GM21381 (cell line): ENCODE results near the gene SYN1.
"Not testable (repeated sequence)": the region's sequence is repeated elsewhere in the genome, so short reads cannot be mapped to it uniquely, and the experiment has no call there.

Experiments
- ATAC-seq: cut with Tn5 transposase; IDR thresholded peaks from one replicate; pipeline ENCODE4 v1.9.1; 2021; ENCODE audit warnings: mild to moderate bottlenecking, moderate library complexity; ENCODE audit not compliant: unreplicated experiment

The SYN1 gene

GRCh38 chrX:47619486-47620302 is at the start of gene SYN1:
Gene SYN1, minus strand, starts transcription at chrX:47619857. Its CDS starts 129 bp downstream, at chrX:47619728.
- peak; percentile 83 for ATAC-seq

DNA sequence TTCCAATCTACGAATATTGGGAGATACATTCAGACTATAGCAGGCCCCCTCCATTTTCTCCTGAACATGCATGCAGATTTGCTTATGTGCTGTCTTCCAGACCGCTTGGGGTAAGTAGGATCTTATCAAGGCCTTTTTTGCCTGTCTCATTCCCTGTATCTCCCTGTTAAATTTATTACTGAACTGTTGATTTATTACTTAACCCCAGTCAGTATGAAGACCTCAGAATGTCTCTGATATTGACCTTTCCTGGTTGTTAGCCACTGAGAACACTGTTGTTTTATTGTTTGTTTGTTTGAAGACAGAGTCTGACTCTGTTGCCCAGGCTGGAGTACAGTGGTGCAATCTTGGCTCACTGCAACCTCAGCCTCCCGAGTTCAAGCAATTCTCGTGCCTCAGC is 46.1 kb upstream of the SYN1 start:
- not testable (repeated sequence) for ATAC-seq

DNA sequence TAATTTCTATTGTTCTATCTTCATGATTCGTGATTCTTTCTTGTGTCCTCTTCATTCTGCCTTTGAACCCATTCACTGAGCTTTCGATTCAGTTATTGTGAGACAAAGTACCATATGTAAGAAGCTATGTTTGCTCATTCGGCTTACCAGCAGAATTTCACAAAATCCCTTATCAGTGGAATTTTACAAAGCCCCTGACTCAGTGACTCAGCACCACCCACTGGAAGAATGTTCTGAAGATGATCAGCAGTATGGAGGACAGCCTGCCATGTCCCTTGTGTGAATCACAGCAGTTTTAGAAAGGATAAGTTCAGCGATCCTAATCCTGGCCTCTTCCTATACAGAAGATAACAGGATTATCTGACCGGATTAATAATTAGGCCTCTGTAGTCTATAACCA is 45.1 kb upstream of the SYN1 start:
- no peak for ATAC-seq

GRCh38 chrX:47662144-47662657 is 42.5 kb upstream of the SYN1 start:
- ATAC-seq: no peak

GRCh38 chrX:47661539-47661938 is 41.9 kb upstream of the SYN1 start:
- no peak for ATAC-seq

DNA sequence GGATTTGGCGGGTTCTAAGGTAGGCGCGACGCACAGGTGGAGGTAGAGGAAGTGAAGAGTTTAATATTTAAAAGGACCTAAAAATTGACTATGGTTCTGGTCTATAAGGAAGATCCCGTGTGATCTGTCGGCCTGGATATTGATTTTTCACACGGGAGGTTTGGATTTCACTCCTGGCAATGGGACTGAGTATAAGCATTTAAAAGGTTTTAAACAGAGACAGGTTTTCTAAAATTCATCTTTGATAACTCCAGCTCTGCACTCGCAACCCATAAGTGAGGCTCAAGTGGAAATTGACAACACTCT is 39.7 kb upstream of the SYN1 start:
- ATAC-seq: no peak

DNA sequence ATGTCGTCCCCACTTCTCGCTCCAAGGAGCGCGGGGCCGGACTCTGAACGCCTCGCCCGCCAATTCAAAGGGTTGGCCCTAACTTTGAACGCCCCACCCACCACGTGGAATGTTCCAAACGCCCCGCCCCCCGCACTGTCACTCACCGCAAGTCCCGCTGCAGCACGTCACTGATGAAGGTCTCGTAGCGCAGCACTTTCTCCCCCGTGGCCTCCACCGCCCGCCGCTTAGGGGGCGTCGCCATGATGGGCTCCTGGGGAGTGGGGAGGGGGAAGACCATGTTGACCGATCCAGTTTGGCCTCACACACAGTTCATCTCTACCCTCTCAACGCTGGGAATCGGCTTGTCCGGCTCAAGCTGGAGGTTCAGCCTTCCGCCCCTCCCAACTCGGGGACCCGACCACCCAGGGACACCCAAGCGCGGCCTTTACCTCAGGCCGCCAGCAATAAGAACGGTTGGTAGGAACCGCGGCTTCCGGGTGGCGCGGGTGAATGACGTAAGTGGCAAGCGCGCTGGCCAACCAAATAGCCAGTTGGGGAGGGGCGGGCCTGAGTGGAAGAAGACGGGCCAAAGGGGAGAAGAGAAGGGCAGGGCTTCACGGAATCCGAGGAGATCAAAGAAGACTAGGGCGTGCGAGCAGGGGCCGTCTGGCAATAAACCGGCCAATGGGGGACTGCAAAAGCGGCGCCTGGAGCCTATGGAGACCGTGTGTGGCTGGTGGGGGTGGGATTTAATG is 39.2 kb upstream of the SYN1 start, which contains the start of gene UXT:
TSS of gene UXT (minus strand) at position 497 of the 737 bp plus-strand sequence. CDS start at position 244, 253 bp downstream.
- peak; percentile 79 for ATAC-seq

DNA sequence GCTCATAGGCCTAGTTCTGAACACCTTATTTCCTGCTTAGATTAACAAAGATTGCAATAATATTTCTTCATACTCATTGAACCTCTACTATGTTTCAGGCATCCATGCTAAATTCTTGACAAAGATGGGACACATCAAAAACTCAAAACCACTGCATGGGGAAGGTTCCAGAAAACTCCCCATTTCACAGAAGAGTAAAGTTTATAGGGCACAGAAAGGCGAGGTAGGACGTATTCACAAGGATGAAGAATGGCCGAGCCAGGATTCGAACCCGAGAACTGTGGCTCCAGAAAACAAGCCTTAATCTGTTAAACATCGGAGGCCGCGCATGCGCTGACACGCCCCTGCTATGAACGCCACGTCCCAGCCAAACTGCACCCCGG is 38.6 kb upstream of the SYN1 start:
- ATAC-seq: no peak

DNA sequence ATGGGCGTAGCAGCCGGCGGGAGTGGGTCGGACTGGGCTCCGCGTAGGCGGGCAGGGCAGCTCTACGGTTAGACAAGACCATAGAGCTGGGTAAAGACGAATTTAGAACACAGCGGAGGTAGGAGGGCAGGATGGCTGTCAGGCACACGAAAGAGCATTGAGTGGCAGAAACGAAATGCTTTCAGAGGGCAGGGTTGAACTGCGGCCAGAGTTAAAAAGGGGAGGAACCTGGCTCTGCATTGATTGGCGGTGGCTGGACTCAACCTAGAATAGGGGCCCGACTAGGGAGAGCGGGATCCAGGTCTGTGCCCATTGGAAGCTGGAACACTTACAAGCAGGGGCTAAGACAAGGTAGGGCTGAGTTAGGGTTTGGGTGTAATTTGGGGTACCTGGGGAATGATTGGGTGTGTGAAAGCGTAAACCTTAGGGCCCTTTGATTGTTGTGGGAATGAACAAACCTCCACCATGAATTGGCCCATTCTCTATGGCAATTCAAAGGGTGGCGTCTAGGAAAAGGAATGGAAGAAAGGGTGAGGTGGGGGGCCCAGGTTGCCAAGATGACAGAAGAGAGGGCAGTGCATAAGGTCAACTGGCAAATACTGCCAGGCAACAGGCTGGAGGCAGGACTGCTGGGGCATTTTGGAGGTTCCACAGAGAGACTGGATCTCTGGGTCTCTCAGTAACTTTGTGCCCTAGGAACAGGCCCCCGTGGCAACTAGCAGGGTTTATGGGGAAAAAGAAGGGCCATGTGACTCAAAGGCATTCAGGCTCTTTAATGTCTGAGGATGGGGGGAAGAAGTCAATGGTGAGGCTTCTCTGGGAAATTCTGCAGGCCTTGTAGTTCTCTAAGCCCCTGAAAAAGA is 31.6 kb upstream of the SYN1 start:
- no peak for ATAC-seq

DNA sequence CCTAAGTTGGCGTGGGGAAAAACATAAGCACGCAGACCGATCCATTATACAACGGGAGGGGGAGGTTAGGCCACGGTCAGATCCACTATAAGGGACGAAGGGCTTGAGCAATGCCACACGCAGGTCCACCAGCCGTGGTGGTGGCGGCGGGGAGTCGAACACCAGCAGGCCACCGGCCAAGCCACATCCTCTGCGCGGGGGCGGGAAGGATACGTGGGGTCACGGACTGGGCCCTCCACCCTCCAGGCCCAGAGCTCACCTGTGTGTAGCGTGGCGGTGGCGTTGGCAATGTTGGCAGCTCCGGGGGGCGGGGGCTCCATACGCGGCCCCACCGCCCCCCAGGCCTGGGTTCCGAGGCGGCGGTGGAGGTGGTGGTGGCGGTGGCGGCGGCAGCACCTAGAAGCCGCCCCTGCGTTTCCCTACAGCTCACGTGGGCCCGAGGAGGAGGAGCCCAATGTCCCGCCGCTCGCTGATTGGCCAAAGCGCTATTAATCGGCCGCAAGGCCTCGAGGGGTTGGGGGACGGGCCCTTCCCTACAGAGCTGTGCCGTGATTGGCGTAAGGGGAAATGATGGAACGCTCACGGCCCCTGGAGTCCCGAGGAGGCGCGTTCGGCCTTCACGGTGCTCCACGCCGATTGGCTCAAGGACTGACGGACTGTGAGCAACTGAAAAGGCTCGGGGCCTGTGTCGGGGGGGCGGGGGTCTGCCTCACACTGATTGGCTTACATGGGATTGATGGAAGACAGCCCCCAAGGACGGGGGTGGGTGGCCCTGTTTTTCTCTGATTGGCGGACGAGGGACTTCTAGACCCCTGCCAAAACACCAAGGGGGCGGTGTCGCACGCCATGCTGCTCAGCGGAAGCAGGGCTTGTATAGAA is 30.7 kb upstream of the SYN1 start, which contains the start of gene ELK1:
TSS of gene ELK1 (minus strand) at position 400 of the 879 bp plus-strand sequence. CDS start 9,122 bp downstream, outside the sequence.
- peak; percentile 91 for ATAC-seq

- ATAC-seq: no peak
These were observed 30.1 kb upstream of the SYN1 start for GRCh38 chrX:47649781-47650163.

- ATAC-seq: no peak
These were observed 29.6 kb upstream of the SYN1 start for GRCh38 chrX:47649271-47649670.

GRCh38 chrX:47648376-47648775 is 28.7 kb upstream of the SYN1 start:
- ATAC-seq: no peak

- ATAC-seq: no peak
These were observed 27.0 kb upstream of the SYN1 start for GRCh38 chrX:47646636-47647035.

DNA sequence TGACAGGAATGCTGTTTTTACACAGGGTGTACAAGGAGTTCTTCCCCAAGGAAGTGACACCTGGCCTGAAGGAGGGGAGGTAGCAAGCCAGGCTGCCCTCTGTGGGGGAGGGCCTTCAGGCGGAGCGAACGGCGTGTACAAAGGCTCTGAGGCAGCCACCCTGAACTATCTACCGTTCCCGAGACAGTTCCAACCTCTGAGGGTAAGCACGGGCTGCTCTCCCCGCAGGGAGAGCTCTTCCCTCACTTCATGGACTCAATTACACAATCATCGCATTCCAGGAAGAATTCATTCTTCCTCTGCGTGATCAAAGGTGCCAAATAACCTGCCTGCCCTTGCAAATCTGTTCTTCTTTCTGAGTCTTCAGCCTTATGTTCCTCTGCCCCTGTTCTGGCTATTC is 25.9 kb upstream of the SYN1 start:
- no peak for ATAC-seq

GRCh38 chrX:47644557-47645091 is 25.0 kb upstream of the SYN1 start:
- no peak for ATAC-seq

DNA sequence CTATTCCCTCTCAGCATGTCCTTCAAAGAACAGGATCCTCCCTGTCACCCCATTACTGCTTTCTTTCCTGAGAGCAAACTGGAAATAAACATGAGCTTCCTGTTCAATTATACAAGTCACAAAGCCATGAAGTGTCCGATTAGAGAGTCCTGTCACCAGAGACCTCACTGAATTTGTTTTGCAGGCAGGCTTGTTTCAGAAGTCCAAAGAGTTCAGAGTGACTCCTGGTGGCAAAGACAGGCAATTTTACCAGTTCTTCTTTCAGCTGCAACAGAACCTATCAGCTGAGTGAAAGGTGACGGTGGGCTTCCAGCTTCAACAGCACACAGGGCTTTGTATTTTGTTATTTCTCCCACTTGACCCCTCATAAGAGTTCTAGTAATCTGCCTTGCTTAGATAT is 24.3 kb upstream of the SYN1 start:
- ATAC-seq: no peak

- ATAC-seq: no peak
These were observed 19.2 kb upstream of the SYN1 start for GRCh38 chrX:47638816-47639215.

DNA sequence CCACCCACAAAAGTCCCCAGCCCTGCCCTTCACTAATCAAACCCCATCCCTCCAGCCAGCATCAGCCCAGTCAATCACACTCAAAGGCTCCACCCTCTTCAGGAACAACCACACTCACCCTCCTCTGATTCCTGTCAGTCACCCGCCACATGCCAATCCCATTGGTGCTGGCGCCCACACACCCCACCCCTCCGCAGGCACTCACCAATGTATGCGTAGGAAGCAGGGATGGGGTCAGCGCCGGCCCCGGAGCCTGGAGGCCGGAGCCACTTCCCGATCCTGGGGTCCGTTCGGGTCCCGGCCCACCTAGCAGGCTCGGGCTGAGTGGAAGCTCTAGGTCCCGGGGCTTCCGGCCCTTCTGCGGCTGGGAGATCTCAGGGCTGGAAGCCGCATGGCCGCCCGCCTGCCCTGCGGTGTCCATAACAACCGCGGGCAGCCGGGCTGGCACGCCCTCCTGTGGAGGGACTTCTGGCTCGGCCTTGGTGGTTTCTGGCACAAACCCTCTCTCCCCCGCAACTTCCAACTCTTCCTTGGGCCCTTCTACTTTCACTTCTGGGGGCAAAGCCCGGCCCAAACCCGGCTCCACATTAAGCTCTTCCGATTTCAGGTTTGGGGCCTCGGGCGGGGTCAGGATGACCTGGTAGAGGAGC is 18.0 kb upstream of the SYN1 start:
- no peak for ATAC-seq
